ENCODE data around the gene FNDC8. TPM values are rescaled to one million over a fixed set of nuclear protein-coding genes. Genes with fewer than 3 reads are reported as not detected.

The FNDC8 gene
- polyA plus RNA-seq, 1 of the 3 experiments (the other 2 are of a cell fraction): not detected

- Histone ChIP-seq H3K4me1 (ENCODE audit: control insufficient read depth in 1 of 2, insufficient read depth in 2 of 2, low read depth in 1 of 2, low read length in 1 of 2) (peaks cover 0 to 3% of the 10 kb centered on the region in 2 experiments; a peak in 1 of 4 replicates), H3K27me3 (ENCODE audit: insufficient read depth) (no peaks in the 10 kb centered on the region), H3K36me3 (replicated peaks in 1 of 2; ENCODE audit: control insufficient read depth in 1 of 2, insufficient read depth in 2 of 2, low read length in 1 of 2) (peaks cover 22 to 51% of the 10 kb centered on the region in 2 experiments), H3K9ac (no peak overlapping the region), H3K4me2 (no peak overlapping the region), H3K9me2 (no peaks in the 10 kb centered on the region), H3K4me3 (ENCODE audit: low read depth in 2 of 2, low read length in 1 of 2) (no peak overlapping the region), H3F3A (replicated peaks; ENCODE audit: insufficient read depth) (no peaks in the 10 kb centered on the region), H3K9me3 (no peaks in the 10 kb centered on the region), H4K20me1 (ENCODE audit: insufficient read depth) (no peaks in the 10 kb centered on the region), H3K27ac (ENCODE audit: low read depth in 2 of 2, low read length in 1 of 2) (no peak overlapping the region), H3K79me2 (ENCODE audit: insufficient read depth) (peaks cover 29% of the 10 kb centered on the region), H2AFZ (ENCODE audit: low read depth) (no peak overlapping the region)
- over 99% methylated on average over 6 of the region's 6 CpGs for WGBS (ENCODE audit: low lambda C conversion rate)
- POLR2A ChIA-PET: no interaction called here
- CTCF ChIA-PET: interaction anchor here (1.9 kb wide), 1 partner anchor 18 kb away, joined by 4 read pairs; no protein-coding TSS in a partner anchor
- TF ChIP-seq SMC3 (IDR thresholded peaks at IDR 0.05; ENCODE audit: low read depth, low read length): no peak
- TF ChIP-seq, protein P1, sequence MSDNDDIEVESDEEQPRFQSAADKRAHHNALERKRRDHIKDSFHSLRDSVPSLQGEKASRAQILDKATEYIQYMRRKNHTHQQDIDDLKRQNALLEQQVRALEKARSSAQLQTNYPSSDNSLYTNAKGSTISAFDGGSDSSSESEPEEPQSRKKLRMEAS (IDR thresholded peaks at IDR 0.05; ENCODE audit: low read depth): no peak
- TF ChIP-seq GATA2 (CRISPR knock-in tag; IDR thresholded peaks at IDR 0.05): no peak
- no peak for TF ChIP-seq TAF1 (IDR thresholded peaks at IDR 0.05; ENCODE audit: borderline replicate concordance, low read depth, low read length)
- TF ChIP-seq USF1 (IDR thresholded peaks at IDR 0.05; ENCODE audit: borderline replicate concordance, low read depth): no peak
- TF ChIP-seq, protein P2, sequence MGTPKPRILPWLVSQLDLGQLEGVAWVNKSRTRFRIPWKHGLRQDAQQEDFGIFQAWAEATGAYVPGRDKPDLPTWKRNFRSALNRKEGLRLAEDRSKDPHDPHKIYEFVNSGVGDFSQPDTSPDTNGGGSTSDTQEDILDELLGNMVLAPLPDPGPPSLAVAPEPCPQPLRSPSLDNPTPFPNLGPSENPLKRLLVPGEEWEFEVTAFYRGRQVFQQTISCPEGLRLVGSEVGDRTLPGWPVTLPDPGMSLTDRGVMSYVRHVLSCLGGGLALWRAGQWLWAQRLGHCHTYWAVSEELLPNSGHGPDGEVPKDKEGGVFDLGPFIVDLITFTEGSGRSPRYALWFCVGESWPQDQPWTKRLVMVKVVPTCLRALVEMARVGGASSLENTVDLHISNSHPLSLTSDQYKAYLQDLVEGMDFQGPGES (IDR thresholded peaks at IDR 0.05; ENCODE audit: low read depth, low read length): no peak
- no peak for TF ChIP-seq JUND (IDR thresholded peaks at IDR 0.05)
- TF ChIP-seq MXI1 (IDR thresholded peaks at IDR 0.05; ENCODE audit: low read depth, low read length): no peak
- TF ChIP-seq, protein P3, sequence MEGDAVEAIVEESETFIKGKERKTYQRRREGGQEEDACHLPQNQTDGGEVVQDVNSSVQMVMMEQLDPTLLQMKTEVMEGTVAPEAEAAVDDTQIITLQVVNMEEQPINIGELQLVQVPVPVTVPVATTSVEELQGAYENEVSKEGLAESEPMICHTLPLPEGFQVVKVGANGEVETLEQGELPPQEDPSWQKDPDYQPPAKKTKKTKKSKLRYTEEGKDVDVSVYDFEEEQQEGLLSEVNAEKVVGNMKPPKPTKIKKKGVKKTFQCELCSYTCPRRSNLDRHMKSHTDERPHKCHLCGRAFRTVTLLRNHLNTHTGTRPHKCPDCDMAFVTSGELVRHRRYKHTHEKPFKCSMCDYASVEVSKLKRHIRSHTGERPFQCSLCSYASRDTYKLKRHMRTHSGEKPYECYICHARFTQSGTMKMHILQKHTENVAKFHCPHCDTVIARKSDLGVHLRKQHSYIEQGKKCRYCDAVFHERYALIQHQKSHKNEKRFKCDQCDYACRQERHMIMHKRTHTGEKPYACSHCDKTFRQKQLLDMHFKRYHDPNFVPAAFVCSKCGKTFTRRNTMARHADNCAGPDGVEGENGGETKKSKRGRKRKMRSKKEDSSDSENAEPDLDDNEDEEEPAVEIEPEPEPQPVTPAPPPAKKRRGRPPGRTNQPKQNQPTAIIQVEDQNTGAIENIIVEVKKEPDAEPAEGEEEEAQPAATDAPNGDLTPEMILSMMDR (IDR thresholded peaks at IDR 0.05): no peak
- TF ChIP-seq, protein P4, sequence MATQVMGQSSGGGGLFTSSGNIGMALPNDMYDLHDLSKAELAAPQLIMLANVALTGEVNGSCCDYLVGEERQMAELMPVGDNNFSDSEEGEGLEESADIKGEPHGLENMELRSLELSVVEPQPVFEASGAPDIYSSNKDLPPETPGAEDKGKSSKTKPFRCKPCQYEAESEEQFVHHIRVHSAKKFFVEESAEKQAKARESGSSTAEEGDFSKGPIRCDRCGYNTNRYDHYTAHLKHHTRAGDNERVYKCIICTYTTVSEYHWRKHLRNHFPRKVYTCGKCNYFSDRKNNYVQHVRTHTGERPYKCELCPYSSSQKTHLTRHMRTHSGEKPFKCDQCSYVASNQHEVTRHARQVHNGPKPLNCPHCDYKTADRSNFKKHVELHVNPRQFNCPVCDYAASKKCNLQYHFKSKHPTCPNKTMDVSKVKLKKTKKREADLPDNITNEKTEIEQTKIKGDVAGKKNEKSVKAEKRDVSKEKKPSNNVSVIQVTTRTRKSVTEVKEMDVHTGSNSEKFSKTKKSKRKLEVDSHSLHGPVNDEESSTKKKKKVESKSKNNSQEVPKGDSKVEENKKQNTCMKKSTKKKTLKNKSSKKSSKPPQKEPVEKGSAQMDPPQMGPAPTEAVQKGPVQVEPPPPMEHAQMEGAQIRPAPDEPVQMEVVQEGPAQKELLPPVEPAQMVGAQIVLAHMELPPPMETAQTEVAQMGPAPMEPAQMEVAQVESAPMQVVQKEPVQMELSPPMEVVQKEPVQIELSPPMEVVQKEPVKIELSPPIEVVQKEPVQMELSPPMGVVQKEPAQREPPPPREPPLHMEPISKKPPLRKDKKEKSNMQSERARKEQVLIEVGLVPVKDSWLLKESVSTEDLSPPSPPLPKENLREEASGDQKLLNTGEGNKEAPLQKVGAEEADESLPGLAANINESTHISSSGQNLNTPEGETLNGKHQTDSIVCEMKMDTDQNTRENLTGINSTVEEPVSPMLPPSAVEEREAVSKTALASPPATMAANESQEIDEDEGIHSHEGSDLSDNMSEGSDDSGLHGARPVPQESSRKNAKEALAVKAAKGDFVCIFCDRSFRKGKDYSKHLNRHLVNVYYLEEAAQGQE (IDR thresholded peaks at IDR 0.05; ENCODE audit: low read depth, low read length): no peak
- no peak for TF ChIP-seq FOXJ3 (CRISPR knock-in tag; IDR thresholded peaks at IDR 0.05)
- TF ChIP-seq EP300 (IDR thresholded peaks at IDR 0.05; ENCODE audit: borderline replicate concordance in 1 of 2, low read depth in 1 of 2, low read length in 1 of 2): no peak
- TF ChIP-seq FOXM1 (IDR thresholded peaks at IDR 0.05; ENCODE audit: low read depth): no peak
- TF ChIP-seq ELF1 (IDR thresholded peaks at IDR 0.05): no peak
- TF ChIP-seq GABPA (IDR thresholded peaks at IDR 0.05; ENCODE audit: low read depth): no peak
- TF ChIP-seq SIN3A (IDR thresholded peaks at IDR 0.05; ENCODE audit: borderline replicate concordance, low read depth, low read length): no peak
- no peak for TF ChIP-seq TCF12 (IDR thresholded peaks at IDR 0.05)
- TF ChIP-seq NRF1 (IDR thresholded peaks at IDR 0.05; ENCODE audit: low read depth, low read length): no peak
- no peak for DNase-seq
These were observed 16.8 kb downstream of the FNDC8 start for GRCh38 chr17:35138218-35138617.
